Liver (tissue), 9 donors: ENCODE measurements around the gene AMBRA1. TPM values are rescaled to one million over a fixed set of nuclear protein-coding genes. Genes with fewer than 3 reads are reported as not detected.
A peak's percentile ranks its signal among the peaks of the same experiment; 100 is the strongest.

Experiments used
- DNase-seq: peaks from one replicate; pipeline ENCODE4 v3.0.0-alpha.2; 2017; ENCODE audit warnings: low spot score
- H3K27ac ChIP-seq, 2 donors: one replicate each; pipeline ENCODE4 v1.7.0; 2013; ENCODE audit warnings: inconsistent platforms in 2 of 2, low read length in 2 of 2, control low read depth in 1 of 2, low read depth in 1 of 2, mild to moderate bottlenecking in 1 of 2
- H3K27me3 ChIP-seq, 4 donors: one replicate each; pipeline versions ENCODE4 v1.6.1 to v1.7.0; 2013; ENCODE audit warnings: low read length in 3 of 4, inconsistent platforms in 1 of 4, mild to moderate bottlenecking in 1 of 4, moderate library complexity in 1 of 4; ENCODE audit not compliant: control insufficient read depth in 4 of 4, insufficient read depth in 4 of 4
- H3K36me3 ChIP-seq, 4 donors: one replicate each; pipeline versions ENCODE4 v1.6.1 to v1.7.0; 2013; ENCODE audit warnings: low read length in 3 of 4, mild to moderate bottlenecking in 3 of 4, low read depth in 1 of 4, moderate library complexity in 1 of 4; ENCODE audit not compliant: control insufficient read depth in 4 of 4, insufficient read depth in 3 of 4
- H3K4me1 ChIP-seq, 4 donors: one replicate each; pipeline versions ENCODE4 v1.6.1 to v1.7.0; 2013; ENCODE audit warnings: low read length in 3 of 4, mild to moderate bottlenecking in 3 of 4, moderate library complexity in 1 of 4; ENCODE audit not compliant: control insufficient read depth in 4 of 4, insufficient read depth in 4 of 4
- H3K4me3 ChIP-seq, 3 donors: one replicate each; pipeline versions ENCODE4 v1.6.1 to v1.7.0; 2013; ENCODE audit warnings: low read length in 3 of 3, control low read depth in 1 of 3, low read depth in 1 of 3, mild to moderate bottlenecking in 1 of 3
- H3K9ac ChIP-seq, 2 donors: one replicate each; pipeline ENCODE4 v1.7.0; 2013; ENCODE audit warnings: low read length in 2 of 2, mild to moderate bottlenecking in 2 of 2, moderate library complexity in 2 of 2, control low read depth in 1 of 2, low read depth in 1 of 2
- H3K9me3 ChIP-seq, 4 donors: one replicate each; pipeline versions ENCODE4 v1.6.1 to v1.7.0; 2013; ENCODE audit warnings: low read length in 3 of 4; ENCODE audit not compliant: control insufficient read depth in 4 of 4
- ATF3 ChIP-seq: IDR thresholded peaks from 2 replicates; pipeline ENCODE4 v1.6.1; 2016; ENCODE audit warnings: antibody characterized with exemption
- CTCF ChIP-seq: fragments of 150-350 bp; IDR thresholded peaks from 2 replicates; pipeline ENCODE4 v1.5.1; 2017; ENCODE audit warnings: improper control_type of control experiment, low read depth, low read length; ENCODE audit not compliant: missing input control
- EGR1 ChIP-seq, 2 donors: IDR thresholded peaks; 2 replicates each; pipeline ENCODE4 v1.6.1; 2016 to 2018; ENCODE audit warnings: antibody characterized with exemption in 2 of 2, low read depth in 2 of 2
- FOXA2 ChIP-seq: IDR thresholded peaks from 2 replicates; pipeline ENCODE4 v1.6.1; 2016; ENCODE audit warnings: antibody characterized with exemption
- GABPA ChIP-seq, 2 donors: IDR thresholded peaks in 1 of 2; conservative IDR thresholded peaks in 1 of 2; 2 replicates each; pipeline ENCODE4 v1.6.1; 2016; ENCODE audit warnings: antibody characterized with exemption in 2 of 2, mild to moderate bottlenecking in 1 of 2, moderate library complexity in 1 of 2
- HNF4G ChIP-seq: IDR thresholded peaks from 2 replicates; pipeline ENCODE4 v1.6.1; 2016; ENCODE audit warnings: antibody characterized with exemption
- MAX ChIP-seq: IDR thresholded peaks from 2 replicates; pipeline ENCODE4 v1.6.1; 2016; ENCODE audit warnings: antibody characterized with exemption
- NR2F2 ChIP-seq: IDR thresholded peaks from 2 replicates; pipeline ENCODE4 v1.6.1; 2016; ENCODE audit warnings: antibody characterized with exemption
- RAD21 ChIP-seq, 2 donors: IDR thresholded peaks; 2 replicates each; pipeline ENCODE4 v1.6.1; 2016; ENCODE audit warnings: antibody characterized with exemption in 2 of 2, mild to moderate bottlenecking in 2 of 2
- REST ChIP-seq: IDR thresholded peaks from 2 replicates; pipeline ENCODE4 v1.6.1; 2016; ENCODE audit warnings: antibody characterized with exemption, mild to moderate bottlenecking
- ZBTB33 ChIP-seq: IDR thresholded peaks from 2 replicates; pipeline ENCODE4 v1.6.1; 2016; ENCODE audit warnings: antibody characterized with exemption
- WGBS: extraction: QIAGEN DNeasy Blood & Tissue Kit; methylation state at CpG from one replicate; pipeline ENCODE4 v1.1.7; 2013; 5-methylcytosine and 5-hydroxymethylcytosine counted together
- polyA plus RNA-seq, 2 donors: library from polyadenylated mRNA; stranded (reverse) in 1 of 2; unstranded in 1 of 2; fragments of 200-250 nt in 1 of 2; fragments of >200 nt in 1 of 2; fragmentation: Nextera tagmentation in 1 of 2; extraction: Ambion mirVana in 1 of 2; gene quantifications; one replicate each; pipeline versions ENCODE4 v1.2.1 to v1.2.3, GENCODE V29; 2013 to 2015
- total RNA-seq, 2 donors: library from RNA; depleted of rRNA; stranded (reverse); fragments of >200 nt; gene quantifications; one replicate each; pipeline ENCODE4 v1.2.3, GENCODE V29; 2014
- donor health status: healthy.
- donor health status: healthy.
- donor health status: healthy.
- donor health status: healthy.
- donor health status: healthy.

AMBRA1 gene
- total and polyA plus RNA-seq, 4 donors = 3.7 to 25.7 (median 15.1) TPM

- DNase-seq = peak; percentile 19
- WGBS = 96% methylated on average over 8 of the region's 8 CpGs
Measured at GRCh38 chr11:46520971-46521745, 72.7 kb downstream of the AMBRA1 start.

More at GRCh38 chr11:46520971-46521745, 72.7 kb downstream of the AMBRA1 start:
- no peak overlapping the region for H3K27ac ChIP-seq
- H3K9me3 ChIP-seq = no peaks in the 10 kb centered on the region
- no peaks in the 10 kb centered on the region for H3K27me3 ChIP-seq
- peaks cover 1 to 29% (median 25%) of the 10 kb centered on the region in 4 donors for H3K4me1 ChIP-seq
- TF ChIP-seq EGR1 (IDR thresholded peaks at IDR 0.05; ENCODE audit: low read depth in 2 of 2) (no peak), CTCF (no peak), ZBTB33 (no peak), FOXA2 (no peak), HNF4G (no peak), RAD21 (IDR thresholded peaks at IDR 0.05) (no peak), MAX (no peak), REST (no peak), NR2F2 (no peak), GABPA (IDR thresholded peaks at IDR 0.05 in 1 of 2, conservative IDR thresholded peaks at IDR 0.05 in 1 of 2) (no peak), ATF3 (no peak)
- H3K9ac ChIP-seq = no peak overlapping the region
- no peak overlapping the region for H3K4me3 ChIP-seq
- no peaks in the 10 kb centered on the region for H3K36me3 ChIP-seq
